ENCODE data around the gene AOPEP.
"Not testable (repeated sequence)": the region's sequence is repeated elsewhere in the genome, so short reads cannot be mapped to it uniquely, and the experiment has no call there.

The AOPEP gene

DNA sequence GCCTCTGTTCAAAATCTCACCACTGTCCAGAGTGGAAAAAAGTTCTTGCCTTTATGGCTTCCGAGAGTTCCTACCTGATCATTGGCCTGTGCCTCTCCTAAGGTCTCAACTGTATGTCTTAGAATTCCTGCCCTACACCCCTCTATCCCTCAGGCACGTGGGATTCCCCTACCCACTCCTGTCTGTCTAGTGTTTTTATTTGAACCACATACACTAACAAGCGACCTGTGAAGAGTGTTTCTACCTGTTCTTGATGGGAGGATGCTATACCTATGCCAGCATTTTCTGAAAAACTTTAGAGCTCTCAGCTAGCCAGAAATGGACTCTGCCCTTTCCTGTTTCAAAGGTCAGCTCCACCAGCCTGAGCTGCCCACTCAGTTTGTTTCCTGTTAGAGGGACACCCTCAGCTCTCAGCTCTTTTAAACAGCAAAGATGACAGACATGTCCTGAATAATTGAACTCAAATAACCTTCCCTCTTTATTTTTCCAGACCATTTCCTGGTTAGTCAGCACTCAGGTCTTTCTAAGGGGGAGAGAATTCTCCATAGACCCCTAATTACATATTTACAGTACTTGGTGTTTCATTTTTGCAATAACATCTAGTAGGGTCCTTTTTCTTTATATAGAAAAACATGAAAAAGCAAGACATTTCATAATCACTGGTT lies 214.8 kb downstream of the AOPEP start:
- DNase-seq, result no peak

DNA sequence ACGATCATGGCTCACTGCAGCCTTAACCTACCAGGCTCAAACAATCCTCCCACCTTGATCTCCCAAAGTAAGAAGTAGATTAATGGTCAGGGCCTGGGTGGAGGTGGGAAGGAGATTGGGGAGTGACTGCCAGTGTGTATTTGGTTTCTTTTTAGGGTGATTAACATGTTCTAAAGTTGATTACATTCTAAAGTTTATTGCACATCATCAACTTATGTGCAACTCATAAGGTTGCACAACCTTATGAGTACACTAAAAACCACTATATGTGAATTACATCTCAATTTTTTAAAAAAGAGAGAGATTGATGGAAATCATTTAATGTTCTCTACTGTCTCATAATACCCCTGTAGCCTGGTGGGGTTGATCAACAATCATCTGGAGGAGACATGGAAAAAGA lies 218.1 kb downstream of the AOPEP start:
- DNase-seq, result no peak

DNA sequence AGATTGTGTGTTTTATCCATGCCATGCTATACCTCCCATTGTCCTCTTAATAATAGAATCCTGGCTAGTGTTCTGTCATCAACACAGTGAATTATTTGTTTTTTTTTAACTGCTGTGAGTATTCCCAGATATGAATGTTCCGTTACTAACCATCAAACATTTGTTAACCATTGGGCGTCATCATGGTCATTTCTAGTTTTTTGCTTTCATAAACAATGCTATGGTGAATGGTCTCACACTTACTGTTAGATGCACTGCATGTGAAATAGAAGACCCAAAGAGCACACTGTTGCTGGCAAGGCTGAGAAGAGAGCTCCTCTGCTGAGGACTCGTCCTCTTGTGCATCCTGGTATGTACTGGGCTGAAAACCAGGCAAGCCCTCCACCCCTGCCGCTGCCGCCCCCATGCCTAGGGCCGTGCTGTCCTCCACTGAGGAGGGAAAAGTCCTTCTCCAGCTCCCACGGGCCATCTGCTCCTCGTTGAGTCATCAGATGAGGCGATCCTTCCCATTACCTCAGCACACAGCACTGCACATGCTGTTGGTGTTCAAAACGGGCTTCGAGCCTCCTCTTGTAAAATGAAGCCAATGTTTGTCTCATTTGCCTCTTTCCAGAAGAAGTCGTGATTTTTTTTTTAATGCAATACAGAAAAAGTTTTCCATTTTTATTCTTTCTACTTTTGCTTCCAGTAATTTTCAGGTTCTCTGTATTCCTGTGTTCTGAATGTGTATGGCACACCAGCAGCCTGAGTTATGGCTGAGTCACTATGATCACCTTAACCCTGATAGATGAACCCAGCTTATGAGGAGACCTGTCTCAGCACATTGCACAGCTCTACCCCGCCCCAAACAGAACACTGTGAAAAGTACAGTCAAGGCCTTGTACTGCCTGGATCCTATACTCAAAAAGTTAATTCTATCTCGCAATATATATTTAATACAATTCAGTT lies 219.0 kb downstream of the AOPEP start:
- no peak for DNase-seq

DNA sequence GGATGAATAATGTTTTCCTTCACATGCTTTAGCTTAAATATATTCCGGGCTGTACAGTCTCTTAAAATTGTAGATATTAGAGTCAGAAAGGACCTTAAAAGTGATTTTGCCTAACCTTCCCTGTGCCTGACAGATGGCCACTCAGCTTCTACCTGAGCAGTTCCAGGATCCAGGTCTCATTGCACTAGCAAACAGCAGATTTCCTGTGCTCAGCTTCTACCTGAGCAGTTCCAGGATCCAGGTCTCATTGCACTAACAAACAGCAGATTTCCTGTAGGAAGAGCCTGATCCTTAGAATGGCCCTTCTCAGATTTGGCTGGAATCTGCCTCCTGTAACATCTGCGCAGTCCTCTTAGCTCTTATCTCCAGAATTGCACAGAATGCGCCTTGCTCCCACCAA lies 219.8 kb downstream of the AOPEP start:
- DNase-seq, result no peak

DNA sequence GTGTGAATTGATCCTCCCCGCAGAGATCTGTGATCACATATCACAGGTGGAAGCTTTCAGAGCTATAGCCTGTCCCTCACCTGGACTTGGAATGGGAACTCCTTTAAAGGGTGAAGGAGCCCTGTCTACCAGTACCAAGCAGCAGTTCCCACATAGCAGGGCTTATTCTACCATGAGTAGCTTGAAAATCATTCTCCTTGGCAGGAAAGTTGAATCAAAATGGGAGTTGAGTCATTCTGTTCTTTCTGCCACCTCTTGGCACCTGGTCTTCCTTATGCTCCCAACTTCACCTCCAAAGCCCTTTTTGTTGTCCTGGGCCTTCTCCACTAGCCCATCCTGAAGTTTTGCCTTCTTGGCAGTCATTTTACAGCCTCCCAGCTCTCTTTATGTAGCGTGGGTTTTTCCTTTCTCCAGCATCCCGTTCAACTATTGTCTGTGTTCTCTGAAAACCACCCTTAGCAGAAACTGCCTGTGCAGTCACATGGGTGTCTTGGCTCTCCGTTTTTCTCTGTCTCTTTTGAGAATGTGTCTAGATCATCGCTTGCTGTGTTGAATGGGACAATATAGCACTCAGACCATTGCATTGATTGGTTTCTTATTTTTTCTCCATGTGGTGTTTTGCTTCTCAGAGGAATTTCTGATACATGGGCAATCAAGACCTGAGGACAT lies 222.2 kb downstream of the AOPEP start:
- DNase-seq, result no peak

DNA sequence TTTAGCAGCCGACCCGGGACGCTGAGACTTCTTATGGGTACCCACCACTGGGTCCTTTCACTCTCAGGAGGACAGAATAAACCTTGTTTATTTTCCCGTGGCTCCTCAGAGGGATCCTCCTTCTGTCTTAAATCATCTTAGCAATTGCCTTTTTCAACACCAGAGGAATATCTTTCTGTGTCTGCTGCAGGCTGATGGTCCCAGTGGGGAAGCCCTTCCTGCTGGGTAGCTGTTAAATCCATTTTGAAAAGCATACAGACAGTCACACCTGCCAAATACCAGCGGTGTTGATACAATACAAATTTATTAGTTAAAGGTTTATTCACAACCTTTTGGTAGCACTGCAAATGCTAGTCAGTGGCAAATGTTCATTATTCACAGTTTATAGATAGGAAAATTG lies 222.9 kb downstream of the AOPEP start:
- no peak for DNase-seq

DNA sequence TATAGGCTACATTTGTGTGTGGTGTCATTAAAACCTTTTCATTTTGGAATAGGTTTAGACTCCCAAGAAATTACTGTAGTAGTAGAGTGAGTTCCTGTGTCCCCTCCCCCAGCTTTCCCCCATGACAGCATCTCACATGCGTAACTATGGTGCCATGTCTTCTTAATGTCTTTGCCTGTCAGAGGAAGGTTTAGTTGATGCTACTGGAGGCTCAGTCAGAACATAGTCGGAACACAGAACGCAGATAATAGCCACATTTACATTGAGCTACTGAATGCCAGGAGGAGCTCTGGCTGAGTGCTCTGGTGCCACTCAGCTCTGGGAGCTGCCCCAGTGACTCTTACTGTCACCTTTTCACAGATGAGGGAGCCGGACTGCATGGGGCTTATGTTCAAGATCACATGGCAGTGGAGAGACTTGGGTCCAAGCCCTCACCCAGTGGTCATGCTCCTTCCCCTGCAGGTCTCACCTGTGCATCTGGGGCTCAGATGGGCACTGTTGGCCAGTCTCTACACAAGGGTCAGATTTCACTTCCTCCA lies 223.6 kb downstream of the AOPEP start:
- DNase-seq, result no peak

DNA sequence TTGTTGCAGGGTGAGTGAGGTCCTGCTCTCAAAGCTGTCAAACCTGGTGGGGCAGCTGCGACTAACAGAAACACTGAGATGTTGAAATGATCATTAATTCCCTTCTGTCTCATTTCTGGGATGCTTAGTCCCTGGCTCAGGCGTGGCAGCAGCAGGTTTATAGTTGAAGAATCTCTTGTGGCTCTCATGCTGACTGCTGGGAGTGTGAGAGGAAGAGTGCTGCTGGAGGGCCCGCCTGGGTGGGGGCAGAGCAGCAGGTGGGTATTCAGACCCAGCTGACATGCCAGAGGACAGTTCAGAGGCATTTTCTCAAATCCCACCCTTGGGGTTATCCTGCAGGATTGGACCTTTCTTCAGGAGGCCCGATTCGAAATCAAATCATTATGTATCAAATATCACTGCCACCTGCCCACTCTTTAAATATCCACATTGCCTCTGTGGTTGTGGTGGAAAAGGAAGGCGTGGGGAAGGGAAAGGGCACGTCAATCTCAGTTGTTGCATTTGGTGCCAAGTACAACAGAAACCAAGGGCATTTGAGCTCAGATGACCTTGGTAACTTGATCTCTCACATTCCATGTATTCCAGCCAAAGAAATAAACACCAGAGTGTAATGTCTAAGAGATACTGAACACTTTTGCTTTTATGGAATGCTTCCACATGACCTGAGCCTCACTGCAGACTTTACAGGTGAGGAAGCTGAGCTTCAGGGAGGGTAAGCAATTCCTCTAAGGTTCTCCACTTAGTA lies 224.3 kb downstream of the AOPEP start:
- DNase-seq, result no peak

DNA sequence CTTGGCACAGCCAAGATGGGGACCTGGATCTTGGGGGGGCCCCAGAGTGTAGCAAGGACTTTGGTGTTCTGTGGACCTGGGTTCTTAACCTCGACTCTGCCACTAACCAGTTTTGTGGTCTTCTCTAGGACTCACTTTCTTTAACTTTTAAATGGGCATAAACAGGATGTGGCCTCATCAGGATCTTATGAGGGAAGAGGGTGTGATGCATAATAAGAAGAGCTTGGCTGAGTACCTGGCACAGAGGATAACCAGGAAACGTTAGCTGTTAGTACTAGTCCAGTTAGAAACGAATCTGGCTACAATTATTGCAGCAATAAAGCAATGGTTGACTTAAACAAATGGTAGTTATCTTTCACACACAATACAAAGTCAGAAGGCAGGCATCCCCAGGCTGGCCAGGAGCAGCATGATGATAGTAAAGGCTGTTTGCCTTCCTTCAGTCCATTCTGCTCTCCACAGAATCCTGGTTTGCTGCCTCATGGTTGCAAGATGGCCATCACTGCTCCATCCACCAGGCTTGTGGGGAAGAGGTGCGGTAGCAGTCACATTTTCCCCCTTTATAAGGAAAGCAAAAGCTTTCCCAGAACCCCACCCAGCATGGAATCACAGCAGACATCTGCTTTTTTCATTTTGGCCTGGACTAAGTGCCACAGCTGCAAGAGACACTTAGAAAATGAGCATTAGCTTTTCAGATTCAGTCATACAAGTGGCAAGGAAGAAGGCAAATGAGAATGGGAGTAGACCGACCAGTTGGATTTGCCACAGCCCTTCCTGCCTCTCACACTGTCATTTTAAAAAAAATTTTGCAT lies 225.0 kb downstream of the AOPEP start:
- DNase-seq, result no peak

DNA sequence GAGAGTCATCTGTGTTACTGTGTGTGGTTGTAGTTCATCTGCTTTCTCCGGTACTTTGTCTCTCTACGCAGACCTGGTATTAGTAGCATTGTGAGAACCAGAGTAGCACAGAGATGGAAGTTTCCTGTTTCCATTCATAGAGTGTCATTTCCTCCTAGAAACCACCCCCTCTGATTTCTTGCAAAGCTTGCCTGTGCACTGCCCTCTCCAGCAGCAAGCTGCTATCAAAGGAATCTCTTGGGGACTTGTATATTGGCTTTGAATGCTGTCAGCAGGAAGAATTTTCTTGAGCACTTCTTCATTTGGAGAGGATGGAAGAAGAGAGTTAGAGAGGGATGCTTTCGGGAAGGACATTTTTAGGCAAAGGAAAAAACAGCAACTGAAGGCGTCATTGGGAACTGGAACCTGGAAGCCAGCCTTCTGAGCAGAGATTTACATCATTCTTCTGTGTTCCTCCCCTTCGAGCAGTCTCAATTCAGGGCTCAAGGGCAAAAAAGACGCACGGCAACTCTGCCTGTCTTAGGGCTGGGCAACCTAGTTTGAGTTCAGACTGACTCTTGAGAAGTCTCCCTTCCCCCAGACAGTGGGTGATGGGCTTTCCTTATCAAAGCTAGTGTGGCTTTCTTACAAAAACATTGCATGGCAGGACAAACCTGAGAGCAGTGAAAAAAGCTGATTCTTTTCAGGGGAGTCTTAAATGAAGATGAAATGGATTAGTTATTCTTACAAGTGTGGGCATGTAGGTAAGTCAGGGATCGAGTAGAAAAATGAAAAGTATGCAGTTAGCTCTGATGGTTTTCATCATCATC lies 226.3 kb downstream of the AOPEP start:
- DNase-seq, result peak; percentile 24

DNA sequence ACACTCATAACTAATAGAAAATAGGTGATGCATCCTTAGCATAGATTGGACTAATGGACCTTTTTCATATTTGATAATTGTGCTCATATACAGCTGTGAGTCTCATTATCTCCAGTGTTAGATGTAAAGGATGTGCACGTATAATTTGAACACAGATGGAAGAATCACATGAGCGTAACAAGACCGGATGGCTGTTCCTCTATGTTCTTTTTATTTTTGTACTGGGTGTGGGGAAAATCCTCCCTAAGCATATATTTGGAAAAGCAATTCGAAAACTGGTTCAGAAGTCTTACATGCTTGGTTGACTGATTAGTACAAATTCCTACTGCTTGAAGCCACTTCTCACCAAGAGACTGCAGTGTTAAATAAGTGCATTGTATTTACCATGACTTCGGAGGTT lies 230.2 kb downstream of the AOPEP start:
- DNase-seq, result no peak

DNA sequence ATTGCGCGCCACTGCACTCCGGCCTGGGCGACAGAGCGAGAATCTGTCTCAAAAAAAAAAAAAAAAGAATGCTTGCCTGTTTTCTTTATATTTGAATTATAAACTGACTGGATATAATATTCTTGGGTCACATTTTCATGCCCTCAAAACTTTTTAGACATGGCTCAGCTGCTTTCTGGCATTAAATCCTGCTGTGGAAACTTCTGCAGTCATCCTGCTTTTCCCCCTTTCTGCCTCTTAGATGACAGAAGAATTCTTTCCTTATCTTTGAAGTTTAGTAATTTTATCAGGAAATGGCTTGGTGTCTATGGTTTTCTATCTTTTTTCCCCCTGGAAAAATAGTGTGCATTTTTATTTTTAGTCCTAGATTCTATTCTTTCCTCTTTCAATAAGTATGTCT lies 234.5 kb downstream of the AOPEP start:
- DNase-seq, result no peak

DNA sequence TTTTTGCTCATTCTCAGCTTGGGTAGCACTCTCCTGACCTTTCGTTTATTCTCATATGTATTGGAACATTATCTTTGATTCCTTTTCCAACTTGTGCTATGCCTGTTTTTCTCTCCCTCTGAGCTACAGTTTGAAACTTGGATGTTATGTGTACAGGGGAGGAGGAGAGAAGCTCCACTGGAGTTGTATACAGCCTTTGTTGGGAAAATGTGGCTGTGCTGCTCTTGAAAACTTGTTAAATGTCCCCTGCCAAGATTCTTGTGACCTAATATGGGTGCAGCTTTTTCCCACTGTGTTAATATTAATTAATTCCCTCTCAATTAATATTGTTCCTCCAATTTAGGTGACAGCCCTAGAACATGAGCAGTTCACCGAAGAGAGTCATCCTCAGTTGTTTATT lies 235.4 kb downstream of the AOPEP start:
- no peak for DNase-seq

DNA sequence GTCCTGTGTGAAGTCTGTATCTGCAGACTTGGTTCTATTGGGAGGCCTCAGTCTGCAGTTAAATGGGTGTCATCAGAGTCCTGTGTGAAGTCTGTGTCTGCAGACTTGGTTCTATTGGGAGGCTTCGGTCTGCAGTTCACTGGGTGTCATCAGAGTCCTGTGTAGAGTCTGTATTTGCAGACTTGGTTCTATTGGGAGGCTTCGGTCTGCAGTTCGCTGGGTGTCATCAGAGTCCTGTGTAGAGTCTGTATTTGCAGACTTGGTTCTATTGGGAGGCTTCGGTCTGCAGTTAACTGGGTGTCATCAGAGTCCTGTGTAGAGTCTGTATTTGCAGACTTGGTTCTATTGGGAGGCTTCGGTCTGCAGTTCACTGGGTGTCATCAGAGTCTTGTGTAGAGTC lies 239.1 kb downstream of the AOPEP start:
- not testable (repeated sequence) for DNase-seq

DNA sequence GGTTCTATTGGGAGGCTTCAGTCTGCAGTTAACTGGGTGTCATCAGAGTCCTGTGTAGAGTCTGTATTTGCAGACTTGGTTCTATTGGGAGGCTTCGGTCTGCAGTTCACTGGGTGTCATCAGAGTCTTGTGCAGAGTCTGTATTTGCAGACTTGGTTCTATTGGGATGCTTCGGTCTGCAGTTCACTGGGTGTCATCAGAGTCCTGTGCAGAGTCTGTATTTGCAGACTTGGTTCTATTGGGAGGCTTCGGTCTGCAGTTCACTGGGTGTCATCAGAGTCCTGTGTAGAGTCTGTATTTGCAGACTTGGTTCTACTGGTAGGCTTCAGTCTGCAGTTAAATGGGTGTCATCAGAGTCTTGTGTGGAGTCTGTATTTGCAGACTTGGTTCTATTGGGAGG lies 239.5 kb downstream of the AOPEP start:
- not testable (repeated sequence) for DNase-seq

DNA sequence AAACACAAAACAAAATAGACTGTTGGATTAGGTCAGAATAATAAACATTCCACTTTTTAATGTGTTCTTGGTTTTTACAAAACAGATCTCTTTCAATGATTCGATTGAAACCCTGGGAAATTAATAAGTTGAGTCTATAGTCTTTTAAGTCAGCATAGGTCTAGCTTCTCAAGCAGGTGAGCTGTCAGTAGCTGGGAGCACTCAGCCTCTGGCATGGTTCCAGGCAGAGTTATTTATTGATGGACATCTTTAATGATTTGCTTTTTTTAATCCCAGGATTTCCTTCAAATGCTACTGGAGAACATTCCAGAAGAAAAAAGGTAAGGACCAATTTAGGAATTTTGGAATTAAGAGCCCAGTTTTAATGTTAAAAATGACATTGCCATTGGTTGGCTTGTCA lies 241.0 kb downstream of the AOPEP start:
- DNase-seq, result no peak

DNA sequence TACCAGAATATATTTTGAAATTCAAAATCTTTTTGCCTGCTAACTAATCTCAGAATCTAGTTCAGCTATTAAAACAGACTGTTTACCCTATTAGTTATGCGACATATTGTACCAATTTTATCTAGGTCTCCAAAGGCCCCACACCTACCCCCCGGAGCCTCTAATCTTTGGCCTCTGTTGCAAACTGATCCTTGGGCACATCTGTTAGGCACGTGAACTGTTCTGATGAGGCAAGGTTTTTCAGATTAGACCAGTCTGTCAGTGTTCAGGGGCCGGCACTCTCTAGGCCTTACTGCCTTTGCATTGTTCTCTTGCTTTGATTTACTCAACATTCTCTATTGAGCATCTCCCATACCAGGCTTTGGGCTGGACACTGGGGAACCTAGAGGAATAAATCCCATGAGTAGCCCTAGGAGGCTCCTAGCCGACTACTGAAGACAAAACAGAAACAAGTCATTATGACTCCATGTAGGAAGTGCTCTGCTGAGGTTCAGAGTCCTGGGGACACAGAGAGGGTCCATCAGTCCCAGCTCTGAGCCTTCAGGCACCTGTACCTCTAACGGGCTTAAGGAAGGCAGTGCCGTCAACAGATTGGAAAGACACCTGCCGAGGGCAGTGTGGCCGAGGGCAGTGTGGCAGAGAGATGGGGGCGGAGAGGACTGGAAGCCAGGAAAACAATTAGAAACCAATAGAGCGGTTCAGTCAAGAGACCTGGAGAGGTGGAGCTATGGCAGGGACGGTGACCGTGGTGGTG lies 245.1 kb downstream of the AOPEP start:
- no peak for DNase-seq

DNA sequence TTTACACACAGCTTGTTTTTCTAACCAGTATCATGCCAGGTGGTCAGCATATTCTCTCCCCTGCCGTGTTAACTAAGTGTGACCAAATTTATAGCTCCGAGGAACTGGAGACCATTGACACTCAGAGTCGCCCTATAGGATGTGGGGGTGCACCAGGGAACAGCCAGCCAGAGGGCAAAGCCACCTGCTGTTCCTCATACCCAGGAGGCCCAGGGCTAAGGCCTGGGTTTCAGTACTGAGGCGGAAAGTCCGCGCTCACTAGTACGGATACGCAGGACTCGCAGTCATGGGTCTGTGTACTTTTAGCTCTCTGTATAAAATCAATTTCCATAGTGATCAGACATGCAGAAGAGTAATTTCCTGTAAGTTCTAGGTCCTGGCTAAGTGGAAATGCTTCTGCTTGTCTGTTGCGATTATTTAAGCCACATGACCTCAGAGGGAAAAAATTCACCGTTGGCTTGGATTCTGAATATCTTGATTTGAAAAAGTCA lies 247.0 kb downstream of the AOPEP start:
- DNase-seq, result no peak

DNA sequence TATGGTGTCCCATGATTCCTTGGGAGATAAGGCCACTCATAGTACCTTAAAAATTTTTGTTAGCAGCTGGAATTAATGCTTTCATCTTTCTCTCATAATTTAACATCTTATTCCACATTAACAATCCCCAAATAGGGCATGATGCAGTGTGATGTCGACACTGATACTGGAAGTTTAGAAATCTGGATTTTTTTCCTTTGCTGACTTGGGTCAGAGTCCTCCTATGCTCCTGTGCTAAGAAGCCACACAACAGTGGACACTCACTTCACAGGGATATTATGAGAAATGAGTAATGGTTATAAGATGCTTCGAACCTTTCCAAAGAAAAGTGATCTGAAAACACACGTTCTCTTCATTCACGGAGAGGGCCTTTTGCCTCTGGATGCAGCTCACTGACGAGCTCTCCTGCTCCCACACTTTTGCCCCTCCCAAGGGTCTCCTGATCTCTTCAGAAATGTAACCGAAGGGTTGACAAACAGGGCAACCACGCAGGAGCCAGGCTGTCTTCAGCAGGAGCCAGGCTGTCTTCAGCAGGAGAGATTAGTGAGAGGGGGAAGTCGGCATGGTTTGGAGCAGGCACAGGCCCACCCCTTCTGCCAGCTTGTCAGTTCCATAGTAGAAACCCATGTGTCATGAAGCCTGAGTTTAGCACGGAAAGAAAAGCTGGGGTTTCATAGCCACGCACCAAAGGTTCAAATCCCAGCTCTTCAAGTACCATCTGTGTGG lies 247.8 kb downstream of the AOPEP start:
- DNase-seq, result no peak

Measured in activated CD4-positive, alpha-beta T cell treated with anti-CD3 and anti-CD28 coated beads for 48 hours (primary cell).